Stimulated activated naive CD8-positive, alpha-beta T cell treated with anti-CD3 and anti-CD28 coated beads, Interleukin-15, Interleukin-2, amounts not matched to agents 100 U/mL and 50 U/mL, for 24 hours (primary cell): Measurements from ENCODE around the gene CES1.
"Not testable (repeated sequence)": the region's sequence is repeated elsewhere in the genome, so short reads cannot be mapped to it uniquely, and the experiment has no call there.

Experiments used
- ATAC-seq: fragments of 150-1000 bp; cut with Tn5 transposase; one replicate; pipeline ENCODE4 v1.10.0; 2021
- DNase-seq: peaks from one replicate; pipeline ENCODE4 v3.0.0; 2021

CES1 gene

DNA sequence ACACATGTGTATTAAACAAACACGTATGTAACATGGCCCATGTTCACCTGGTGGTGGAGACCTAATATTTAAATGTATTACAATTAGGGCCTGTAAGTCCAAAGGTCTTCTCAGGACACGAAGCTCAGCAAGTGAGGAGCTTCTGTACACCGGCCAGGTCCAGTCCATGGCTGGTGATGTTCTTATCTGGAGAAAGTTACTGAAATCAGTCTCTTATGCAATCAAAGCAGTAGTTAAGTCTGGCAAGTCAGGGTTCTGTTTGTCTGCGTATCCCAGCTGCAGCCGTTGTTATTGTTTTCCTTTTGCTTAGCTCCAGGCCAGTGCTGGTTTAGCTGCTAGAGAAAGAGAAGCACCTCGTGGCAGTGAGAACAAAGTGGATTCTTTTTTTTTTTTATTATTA is 41.4 kb downstream of the CES1 start:
- DNase-seq, ATAC-seq: not testable (repeated sequence)

DNA sequence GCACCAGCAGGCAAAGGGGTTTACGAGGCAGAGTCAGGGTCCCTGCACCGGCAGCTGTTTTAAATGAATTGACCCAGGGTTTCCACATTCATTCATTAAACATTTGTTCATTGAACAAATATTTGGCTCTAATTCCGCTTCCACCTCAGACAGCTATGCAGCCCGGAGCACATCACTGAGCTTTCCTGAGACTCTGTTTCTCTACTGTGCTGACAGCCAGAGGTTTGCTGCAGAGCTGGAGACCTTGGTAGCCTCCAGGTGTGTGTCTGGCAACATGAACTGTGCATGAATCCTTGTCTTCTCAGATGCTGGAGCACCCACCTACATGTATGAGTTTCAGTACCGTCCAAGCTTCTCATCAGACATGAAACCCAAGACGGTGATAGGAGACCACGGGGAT is 42.7 kb downstream of the CES1 start:
- ATAC-seq, DNase-seq: not testable (repeated sequence)

DNA sequence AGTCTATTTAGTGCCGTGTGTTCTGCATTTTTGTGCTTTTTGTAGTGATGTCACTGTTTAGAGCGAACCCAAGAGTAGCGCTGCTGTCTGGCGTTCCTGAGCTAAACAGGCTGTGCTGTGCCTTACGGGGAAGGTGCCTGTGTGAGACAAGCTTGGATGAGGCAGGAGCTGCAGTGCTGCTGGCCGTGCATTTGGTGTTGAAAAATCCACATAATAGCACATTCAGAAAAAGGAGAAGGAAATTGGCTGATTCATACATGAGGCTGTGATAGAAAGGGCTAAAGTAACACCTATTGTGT is 50.2 kb downstream of the CES1 start:
- not testable (repeated sequence) for ATAC-seq

DNA sequence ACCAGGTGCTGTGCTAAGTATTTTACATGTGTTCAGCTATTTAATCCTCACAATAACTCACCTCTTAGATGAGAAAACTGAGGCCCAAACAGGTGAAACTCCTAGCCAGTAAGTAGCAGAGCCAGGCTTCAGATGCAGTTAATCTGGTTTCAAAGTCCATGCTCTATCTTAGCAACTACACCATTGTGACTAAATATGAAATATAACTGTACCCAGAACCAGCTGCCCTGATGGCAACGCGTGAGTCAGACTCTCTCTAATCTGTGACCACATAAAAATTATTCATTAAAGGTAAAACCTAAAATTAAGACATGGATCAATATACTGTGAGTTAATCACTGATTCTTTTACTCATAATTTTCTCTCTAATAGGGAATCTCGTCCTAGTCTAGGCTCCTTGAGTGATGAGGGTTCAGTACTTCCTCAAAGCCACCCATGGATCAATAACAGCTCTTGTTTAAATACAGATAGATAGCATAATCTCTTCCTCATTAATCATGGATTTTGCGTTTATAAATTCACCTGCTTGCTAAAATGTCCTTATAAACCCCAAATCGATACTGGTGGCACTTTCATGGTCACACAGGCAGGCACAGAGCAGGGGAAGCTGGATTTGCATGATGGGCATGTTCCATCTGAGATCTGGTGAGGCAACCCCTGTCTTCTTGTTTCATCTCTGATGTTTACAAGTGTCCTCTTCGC is 50.7 kb downstream of the CES1 start:
- ATAC-seq, DNase-seq: not testable (repeated sequence)

More for the DNA sequence above, 50.2 kb downstream of the CES1 start:
- not testable (repeated sequence) for DNase-seq

DNA sequence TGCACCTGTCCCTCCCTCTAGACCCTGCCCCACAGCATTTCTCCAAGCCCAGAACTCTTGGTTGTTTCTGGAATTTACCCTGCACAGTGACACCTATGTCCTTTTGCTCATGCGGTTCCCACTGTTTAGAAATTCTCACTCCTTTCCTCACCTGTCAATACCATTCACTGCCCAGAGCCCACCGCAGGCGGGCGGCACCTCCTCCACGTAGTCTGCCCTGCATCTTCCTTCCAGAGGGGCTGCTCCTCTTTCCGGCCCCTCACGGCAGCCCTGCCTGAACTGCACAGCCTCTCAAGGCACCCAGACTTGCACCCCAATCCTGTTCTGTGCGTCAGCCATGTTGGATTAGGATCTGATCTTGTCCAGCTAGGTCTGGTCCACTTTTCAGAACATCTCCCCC is 51.4 kb downstream of the CES1 start:
- ATAC-seq, DNase-seq: not testable (repeated sequence)

DNA sequence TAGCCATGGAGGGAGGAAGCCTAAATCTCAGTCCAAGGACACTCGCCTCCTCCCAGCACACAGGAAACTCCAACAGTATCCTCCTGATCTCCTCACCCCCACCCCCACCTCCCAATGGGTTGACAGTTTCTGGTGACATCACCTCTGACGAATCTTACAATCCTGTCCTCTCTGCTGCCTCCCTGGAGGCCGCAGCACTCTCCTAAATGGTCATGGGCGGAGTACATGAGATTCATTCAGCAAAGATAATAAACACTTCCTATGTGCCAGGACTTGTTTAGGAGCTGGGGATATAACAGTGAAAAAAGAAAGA is 52.8 kb downstream of the CES1 start:
- not testable (repeated sequence) for DNase-seq, ATAC-seq

DNA sequence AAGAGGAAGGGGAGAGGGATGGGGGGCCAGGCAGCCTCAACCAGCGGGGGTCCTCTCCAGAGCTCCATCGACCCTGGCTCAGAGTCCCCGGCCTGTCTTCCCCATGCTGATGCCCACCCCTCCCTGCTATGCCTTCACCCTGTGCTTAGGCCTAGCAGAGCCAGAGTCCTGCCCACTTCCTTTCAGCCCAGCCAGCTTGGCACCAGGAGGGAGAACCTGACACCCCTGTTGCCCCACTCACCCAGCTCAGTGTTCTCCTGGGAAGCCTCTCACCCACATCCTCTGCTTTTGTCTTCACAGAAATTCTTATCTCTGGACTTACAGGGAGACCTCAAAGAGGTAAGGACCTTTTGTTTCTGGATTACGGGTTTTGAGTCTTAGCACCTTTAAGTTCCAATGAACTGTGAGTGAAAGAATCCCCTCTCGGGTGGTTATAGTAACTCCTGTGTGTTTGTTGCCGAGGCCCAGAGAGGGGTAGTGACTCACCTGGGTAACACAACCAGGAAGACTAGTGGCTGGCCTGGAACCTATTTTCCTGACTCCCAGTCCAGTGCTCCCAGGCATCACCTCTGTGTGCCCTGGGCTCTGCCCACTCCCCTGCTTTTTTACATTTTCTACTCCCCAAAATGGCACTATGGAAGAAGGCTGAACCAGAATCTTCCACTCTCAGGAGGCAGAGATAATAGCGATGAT is 53.3 kb downstream of the CES1 start:
- no peak for DNase-seq

DNA sequence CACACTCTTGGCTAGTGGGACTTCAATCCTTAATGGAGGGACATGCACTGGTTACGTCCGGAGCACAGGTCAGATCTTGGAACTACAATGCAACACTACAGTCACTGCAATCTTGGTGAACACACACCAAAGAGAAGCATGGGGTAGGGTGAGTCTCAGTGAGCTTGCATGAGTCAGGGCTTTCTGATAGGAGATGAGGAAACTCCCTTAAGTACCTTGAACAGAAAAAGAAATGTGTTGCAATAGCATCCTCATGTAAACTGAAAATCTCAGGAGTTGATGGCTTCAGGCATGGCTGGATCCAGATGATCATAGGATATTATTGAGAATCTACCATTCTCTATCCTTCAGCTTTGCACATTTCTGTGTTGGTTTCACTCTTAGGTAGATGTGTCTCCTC is 54.1 kb downstream of the CES1 start:
- no peak for ATAC-seq
- no peak for DNase-seq

More for the DNA sequence above, 53.3 kb downstream of the CES1 start:
- ATAC-seq, result no peak

DNA sequence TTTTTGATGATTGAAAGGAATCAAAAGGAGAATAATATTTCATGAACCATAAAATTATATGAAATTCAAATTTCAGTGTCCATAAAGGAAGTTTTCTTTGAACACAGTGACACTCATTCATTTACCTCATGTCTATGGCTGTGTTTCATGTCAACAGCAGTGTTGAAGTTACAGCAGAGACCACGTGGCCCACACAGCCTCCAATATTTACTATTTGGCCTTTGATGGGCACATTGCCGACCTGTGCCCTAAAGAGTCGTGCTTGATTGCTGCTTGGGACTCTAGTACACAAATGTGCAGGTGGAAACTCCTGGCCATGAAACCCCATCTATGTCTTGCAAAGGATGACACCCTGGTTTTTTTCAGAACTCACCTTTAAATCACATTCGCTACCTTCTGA is 57.0 kb downstream of the CES1 start:
- ATAC-seq (no peak), DNase-seq (no peak)

DNA sequence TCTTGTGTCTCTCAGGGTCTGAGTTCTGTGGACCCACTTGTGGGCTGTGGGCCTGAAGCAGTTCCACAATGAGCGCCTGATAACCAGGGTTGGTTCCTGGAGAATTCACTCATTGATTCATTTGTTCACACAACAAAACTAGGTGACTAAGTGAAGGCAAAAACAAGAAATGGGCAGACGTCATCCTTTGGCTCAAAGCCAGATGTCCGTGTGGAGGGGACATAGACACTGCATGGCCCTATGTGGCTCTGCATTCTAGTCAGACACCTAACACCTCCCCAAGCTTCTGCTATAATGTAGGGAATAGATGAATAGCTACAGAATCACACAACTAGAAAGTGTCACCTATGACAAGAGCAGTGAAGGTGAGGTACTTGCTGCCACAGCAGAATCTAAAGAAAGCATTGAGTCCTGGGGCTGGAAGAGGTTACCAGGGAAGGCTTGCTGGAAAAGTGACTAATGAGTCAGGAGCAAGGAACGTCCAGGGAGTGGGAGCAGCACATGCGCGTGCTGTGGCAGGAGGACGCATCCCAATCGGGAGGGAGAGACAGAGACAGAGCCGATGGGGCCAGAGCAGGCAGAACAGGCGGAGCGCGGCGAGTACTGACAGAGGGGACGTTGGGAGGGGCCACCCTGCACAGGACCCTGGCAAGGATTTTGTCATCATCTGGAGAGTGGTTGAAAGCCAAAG is 58.9 kb downstream of the CES1 start:
- ATAC-seq (no peak), DNase-seq (no peak)

DNA sequence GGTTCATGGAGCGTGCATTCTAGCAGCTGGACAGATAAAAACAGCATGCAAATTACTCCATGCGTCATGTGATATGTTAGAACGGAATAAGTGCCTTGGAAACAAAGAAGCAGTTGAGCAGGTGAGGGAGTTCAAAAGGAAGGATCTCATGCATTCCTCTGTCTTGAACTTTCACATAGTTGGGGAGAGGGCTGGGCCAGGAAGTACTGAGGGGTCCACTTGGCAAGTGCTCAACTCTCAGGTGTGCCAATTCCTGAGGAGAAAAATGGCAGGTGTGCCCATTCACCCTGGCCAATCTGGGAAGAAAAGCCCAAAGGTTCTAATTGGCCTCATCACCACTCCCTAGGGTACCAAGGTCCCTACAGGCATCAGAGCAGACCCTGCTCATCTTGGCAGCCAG is 67.7 kb downstream of the CES1 start:
- no peak for ATAC-seq

DNA sequence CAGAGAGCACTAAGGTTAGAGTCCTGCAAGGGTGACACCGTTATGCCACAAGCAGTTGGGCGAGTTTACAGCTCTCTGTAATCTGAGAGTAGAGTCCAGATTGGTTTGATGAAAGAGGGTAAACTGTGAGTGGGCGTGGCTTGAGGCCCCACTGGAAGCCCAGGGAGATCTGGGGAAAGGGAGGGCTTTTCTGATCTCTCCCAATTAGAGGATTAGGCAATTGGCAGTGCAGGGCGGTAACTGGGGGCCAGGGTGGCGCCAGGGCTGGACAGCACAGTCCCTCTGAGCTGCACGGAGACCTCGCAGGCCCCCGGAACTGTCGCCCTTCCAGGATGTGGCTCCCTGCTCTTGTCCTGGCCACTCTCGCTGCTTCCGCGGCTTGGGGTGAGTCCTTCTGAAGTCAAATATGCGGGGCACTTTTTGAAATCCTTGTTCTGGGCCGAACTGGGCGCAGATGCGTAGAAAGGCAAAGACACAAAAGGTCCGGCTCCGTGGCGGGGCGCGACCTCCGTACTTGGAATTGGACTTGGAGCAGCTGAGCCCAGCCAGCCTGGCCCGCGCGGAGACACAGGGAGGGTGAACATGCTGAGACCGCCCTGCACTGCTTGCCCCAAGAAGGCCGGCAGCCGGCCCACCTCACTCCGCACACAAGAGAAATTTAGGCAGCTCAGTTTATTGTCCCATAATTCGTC is 72.4 kb downstream of the CES1 start:
- ATAC-seq (no peak), DNase-seq (no peak)

More for the DNA sequence above, 67.7 kb downstream of the CES1 start:
- DNase-seq, result no peak

DNA sequence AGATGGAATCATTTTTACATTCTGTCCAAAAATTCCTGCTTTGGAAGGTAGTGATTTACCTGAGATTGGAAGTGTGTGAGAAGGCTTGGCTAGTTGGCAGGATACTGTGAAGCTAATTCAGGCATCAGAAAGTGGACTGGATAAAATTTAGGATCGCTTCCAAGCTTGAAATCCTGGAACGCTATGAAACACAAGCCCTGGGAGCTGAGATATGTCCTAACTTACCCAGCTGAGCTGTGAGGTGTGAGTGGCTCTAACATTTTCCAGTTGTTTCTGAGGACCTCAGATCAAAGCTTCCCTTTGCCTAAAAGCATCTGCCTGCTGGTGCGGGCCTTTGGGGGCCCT is 73.0 kb downstream of the CES1 start:
- not testable (repeated sequence) for ATAC-seq, DNase-seq

DNA sequence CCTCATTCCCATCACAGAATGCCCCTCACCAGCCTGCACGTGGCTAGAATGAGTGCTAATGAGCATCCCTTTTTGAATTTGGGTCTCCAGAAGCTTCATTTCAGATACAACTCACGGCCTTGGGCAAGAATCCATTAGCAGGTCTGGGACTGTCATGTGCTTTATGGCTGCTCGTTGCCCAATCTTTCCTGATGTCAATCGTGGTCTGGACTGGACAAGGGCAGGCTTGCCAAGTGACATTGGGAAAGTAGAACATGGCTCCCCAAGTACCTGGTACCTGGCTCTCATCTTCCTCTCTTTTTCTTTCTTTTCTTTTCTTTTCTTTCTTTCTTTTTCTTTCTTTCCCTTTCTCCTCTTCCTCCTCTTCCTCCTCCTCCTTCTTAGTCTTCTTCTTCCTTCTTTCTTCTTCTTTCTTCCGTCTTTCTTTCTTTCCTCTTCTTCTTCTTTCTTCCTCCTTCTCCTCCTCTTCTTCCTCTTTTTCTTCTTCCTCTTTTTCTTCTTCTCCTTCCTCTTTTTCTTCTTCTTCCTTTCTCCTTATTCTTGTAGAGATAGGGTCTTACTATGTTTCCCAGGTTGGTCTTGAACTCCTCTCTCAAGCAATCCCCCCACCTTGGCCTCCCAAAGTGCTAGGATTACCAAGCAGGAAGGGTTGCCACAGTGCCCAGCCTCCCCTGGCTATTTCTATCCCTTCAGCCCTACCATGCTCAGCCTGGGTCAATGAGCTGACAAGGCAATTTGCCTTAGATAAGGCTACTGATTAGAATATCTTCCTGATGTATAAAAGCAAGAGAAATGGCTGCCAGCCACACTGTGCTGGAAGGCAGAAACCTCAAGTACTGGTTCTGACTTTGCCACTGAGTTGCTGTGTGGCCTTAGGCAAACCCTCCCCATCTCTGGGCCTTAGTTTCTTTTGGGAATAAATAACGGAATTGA is 75.0 kb downstream of the CES1 start:
- DNase-seq, ATAC-seq: not testable (repeated sequence)

DNA sequence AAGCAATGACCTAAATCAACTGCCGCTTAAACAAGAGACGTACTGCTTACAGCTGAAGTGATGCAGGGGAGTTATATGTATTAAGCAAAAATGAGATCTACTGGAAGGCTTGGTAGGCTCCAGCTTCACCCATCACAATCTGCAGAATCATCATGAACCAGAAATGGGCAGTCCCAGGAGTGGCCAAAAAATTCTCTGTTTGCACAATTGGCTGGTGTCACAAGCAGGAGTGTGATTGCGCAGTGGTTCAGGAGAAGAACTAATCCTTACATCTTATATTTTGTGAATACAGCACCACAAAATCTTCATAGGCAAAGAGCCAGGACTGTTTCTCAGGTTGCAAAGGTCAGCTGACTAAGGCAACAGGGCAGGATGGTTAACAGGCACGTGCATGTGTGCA is 75.9 kb downstream of the CES1 start:
- ATAC-seq, result no peak
- no peak for DNase-seq

DNA sequence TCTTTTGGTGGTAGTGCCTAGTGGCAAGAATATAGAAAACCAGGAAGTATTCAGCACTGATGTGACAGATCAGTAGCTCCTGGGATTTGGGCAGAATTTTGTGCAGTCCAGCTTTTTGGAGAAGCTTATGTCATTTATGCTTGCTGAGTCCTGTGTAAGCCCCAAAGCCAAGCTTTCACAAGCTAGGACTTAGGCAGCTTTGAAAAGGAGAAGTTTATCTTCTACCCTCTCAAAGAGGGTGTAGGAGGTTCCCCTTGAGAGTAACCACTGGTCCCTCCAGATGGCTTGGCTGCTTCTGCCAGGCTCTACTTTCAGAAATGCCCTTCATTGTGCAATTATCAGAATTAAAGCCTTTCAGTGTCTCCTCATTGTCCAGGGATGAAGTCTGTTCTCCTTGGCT is 78.8 kb downstream of the CES1 start:
- ATAC-seq (no peak), DNase-seq (no peak)

DNA sequence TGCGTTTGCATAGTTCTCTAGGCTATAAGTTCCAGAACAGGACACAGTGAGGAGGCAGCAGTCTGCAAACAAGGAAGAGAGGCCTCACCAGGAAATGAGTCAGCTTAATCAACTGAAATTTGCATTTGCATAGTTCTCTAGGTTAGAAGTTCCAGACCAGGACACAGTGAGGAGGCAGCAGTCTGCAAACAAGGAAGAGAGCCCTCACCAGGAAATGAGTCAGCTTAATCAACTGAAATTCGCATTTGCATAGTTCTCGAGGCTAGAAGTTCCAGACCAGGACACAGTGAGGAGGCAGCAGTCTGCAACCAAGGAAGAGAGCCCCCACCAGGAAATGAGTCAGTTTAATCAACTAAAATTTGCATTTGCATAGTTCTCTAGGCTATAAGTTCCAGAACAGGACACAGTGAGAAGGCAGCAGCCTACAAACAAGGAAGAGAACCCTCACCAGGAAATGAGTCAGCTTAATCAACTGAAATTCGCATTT is 79.7 kb downstream of the CES1 start:
- not testable (repeated sequence) for ATAC-seq
- peak; percentile 4 for DNase-seq
